Mucosa of descending colon (tissue), 3 donors: Measurements from ENCODE around the gene NELFA. TPM values are rescaled to one million over a fixed set of nuclear protein-coding genes. Genes with fewer than 3 reads are reported as not detected.

ENCODE experiments used
- ATAC-seq: fragments of 200-7000 bp; cut with Tn5 transposase; one replicate; pipeline ENCODE4 v1.9.1; 2020; ENCODE audit warnings: mild to moderate bottlenecking, moderate library complexity
- DNase-seq, 3 donors: peaks; one replicate each; pipeline ENCODE4 v3.0.0-alpha.2; 2020
- H3K36me3 ChIP-seq: fragments of 200-600 bp; one replicate; pipeline ENCODE4 v1.8.0; 2021; ENCODE audit warnings: low read depth, mild to moderate bottlenecking
- H3K4me1 ChIP-seq: fragments of 200-600 bp; one replicate; pipeline ENCODE4 v1.8.0; 2021; ENCODE audit warnings: low read depth, mild to moderate bottlenecking
- H3K4me3 ChIP-seq: fragments of 200-600 bp; one replicate; pipeline ENCODE4 v1.8.0; 2021; ENCODE audit warnings: mild to moderate bottlenecking
- H3K9me3 ChIP-seq: fragments of 200-600 bp; one replicate; pipeline ENCODE4 v1.8.0; 2021; ENCODE audit warnings: mild to moderate bottlenecking
- intact Hi-C, 2 donors: fragments of 100-400 bp; cut with DNase I in 1 of 2; cut with micrococcal nuclease in 1 of 2; formaldehyde crosslinking; loops; one replicate each; pipeline versions ENCODE4 v1.11.0 to v1.11.1; 2022; cut with DNase I, micrococcal nuclease
- total RNA-seq, 3 donors: library from RNA; stranded (reverse); fragmentation: NEBNext Ultra II Directional in 2 of 3; extraction: Animal tissue kit (Norgen Biotek cat#: 25700) in 2 of 3; gene quantifications; one replicate each; pipeline versions ENCODE4 v1.2.1 to v1.2.4, GENCODE V29; 2021 to 2023
- TF ChIP-seq, protein P1 (sequence below): fragments of 200-600 bp; IDR thresholded peaks from one replicate; pipeline ENCODE4 v1.8.0; 2022; ENCODE audit warnings: antibody characterized with exemption, mild to moderate bottlenecking
- donor health status: DM: no; HTN: no; CAD: no; lungs with moderate emphysema.
- donor health status: DM: no; HTN: no; CAD: no.
- donor health status: DM: no; HTN: yes; CAD: no.

NELFA gene
- total RNA-seq, 3 donors from 2014 or later: 31.1 to 34.2 (median 31.5) TPM

DNA sequence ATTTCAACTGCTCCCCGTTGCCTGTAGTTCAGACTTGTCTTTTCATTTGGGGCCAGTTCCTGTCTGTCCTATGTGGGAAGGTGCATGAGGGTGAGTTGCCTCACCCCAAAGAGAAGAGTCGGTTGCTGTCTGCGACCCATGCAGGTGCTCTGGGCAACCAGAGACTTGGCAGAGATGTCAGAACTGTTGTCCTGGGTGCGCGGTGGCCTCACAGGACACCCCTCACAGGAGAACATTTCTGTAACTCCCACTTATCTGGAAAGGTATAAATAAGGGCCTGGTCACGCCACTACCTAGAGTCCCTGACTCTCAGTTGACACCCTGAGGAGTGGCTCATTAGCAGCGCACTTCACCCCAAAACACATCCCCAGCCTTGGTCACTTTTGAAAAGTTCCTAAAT lies 40.6 kb upstream of the NELFA start:
- H3K4me1 ChIP-seq: no peaks in the 10 kb centered on the region
- no peaks in the 10 kb centered on the region for H3K36me3 ChIP-seq
- H3K4me3 ChIP-seq: no peak overlapping the region
- ATAC-seq: no peak
- H3K9me3 ChIP-seq: no peaks in the 10 kb centered on the region
- no peak for DNase-seq
- intact Hi-C loops: no loop called here
- TF ChIP-seq, protein P1, sequence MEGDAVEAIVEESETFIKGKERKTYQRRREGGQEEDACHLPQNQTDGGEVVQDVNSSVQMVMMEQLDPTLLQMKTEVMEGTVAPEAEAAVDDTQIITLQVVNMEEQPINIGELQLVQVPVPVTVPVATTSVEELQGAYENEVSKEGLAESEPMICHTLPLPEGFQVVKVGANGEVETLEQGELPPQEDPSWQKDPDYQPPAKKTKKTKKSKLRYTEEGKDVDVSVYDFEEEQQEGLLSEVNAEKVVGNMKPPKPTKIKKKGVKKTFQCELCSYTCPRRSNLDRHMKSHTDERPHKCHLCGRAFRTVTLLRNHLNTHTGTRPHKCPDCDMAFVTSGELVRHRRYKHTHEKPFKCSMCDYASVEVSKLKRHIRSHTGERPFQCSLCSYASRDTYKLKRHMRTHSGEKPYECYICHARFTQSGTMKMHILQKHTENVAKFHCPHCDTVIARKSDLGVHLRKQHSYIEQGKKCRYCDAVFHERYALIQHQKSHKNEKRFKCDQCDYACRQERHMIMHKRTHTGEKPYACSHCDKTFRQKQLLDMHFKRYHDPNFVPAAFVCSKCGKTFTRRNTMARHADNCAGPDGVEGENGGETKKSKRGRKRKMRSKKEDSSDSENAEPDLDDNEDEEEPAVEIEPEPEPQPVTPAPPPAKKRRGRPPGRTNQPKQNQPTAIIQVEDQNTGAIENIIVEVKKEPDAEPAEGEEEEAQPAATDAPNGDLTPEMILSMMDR: no peak

DNA sequence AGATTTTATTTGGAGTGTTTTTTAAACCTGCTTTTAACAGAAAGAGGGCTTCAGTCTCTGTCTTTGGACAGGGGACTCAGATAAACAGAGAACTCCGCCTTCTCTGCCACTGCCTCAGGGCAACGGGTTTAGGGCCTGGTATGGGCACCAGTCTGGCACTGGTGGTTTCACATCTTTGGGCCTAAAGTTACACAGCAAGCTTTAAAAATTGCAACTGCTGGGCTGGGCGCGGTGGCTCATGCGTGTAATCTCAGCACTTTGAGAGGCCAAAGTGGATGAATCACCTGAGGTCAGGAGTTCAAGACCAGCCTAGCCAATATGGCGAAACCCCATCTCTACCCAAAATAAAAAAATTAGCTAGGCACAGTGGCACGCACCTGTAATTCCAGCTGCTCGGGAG lies 40.1 kb upstream of the NELFA start:
- no peaks in the 10 kb centered on the region for H3K9me3 ChIP-seq
- intact Hi-C loops: no loop called here
- no peak for ATAC-seq
- H3K4me1 ChIP-seq: no peaks in the 10 kb centered on the region
- H3K4me3 ChIP-seq: no peak overlapping the region
- no peak for DNase-seq
- TF ChIP-seq, protein P1: no peak
- H3K36me3 ChIP-seq: no peaks in the 10 kb centered on the region

DNA sequence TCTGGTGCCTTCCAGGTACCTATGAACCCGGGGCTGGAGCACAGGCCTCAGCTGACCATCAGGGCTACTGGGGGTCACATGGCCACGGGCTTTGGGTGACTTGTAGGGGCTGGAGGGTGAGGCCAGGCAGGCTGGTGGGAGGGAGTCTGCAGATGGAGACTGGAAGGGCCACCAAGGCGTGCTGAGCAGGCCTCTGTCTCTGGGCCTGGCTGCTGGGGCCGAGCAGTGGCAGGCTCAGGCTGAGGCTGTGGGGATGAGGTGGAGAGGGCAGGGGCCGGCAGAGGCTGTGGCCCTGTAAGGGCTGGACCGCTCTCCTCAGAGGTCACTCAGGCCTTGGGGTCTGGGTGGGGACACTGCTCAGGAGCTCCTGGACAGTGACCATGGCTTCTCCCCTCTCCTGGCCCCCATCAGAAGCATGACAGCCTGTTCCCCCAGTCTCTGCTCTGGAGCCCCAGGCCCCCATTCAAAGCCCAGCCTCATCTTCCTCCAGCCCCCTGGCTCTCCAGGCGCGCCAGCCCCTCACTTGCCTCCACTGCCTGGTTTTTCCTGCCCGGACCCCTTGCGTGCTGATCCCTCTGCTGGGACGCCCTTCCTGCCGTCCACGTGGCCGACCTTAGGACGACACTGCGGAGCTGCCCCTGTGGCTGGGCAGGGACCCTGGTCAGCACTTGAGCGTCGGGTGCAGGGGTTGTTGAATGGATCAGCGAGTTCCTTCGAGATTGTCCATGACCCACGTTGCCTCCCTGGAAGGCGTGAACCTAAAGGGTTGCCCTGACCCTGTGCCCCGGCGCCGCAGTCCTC lies 39.2 kb upstream of the NELFA start:
- ATAC-seq (no peak), DNase-seq (peak in 1 of 3 donors; percentile 40)
- intact Hi-C loops: no loop called here
- H3K4me1 ChIP-seq: no peaks in the 10 kb centered on the region
- no peaks in the 10 kb centered on the region for H3K9me3 ChIP-seq
- TF ChIP-seq, protein P1: no peak
- H3K4me3 ChIP-seq: no peak overlapping the region
- no peaks in the 10 kb centered on the region for H3K36me3 ChIP-seq

DNA sequence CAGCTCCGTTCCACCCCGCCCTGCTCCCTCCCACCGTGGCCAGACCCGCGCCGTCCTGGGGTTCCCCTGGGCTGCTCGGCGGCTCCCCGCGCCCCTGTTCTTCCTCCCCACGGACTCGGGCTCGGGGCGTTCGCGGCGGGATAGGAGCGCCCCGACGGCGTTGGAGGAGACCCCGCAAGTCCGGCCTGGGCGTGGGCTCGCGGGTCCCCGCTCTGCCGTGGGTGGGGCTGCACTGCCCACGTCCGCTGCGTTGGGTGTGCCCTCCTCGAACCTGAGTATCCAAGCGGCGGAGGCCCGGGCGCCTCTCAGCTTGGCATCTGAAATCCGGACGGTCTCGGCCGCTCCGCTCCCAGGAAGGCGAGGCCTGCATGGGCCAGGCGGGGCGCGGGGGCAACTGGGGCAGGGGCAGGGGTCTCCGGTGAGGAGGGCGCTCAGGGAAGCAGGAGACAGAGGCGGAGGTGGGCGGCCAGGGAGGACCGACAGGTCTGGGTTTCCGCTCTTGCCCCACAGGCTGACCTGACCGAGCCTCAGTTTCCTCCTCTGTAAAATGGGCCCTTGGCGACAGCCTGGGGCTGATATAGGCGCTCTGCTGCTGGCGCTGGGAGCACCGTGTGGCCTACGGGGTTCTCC lies 38.4 kb upstream of the NELFA start:
- H3K9me3 ChIP-seq: no peaks in the 10 kb centered on the region
- no peaks in the 10 kb centered on the region for H3K4me1 ChIP-seq
- no peaks in the 10 kb centered on the region for H3K36me3 ChIP-seq
- DNase-seq: no peak
- TF ChIP-seq, protein P1: no peak
- intact Hi-C loops: no loop called here
- H3K4me3 ChIP-seq: no peak overlapping the region
- no peak for ATAC-seq

DNA sequence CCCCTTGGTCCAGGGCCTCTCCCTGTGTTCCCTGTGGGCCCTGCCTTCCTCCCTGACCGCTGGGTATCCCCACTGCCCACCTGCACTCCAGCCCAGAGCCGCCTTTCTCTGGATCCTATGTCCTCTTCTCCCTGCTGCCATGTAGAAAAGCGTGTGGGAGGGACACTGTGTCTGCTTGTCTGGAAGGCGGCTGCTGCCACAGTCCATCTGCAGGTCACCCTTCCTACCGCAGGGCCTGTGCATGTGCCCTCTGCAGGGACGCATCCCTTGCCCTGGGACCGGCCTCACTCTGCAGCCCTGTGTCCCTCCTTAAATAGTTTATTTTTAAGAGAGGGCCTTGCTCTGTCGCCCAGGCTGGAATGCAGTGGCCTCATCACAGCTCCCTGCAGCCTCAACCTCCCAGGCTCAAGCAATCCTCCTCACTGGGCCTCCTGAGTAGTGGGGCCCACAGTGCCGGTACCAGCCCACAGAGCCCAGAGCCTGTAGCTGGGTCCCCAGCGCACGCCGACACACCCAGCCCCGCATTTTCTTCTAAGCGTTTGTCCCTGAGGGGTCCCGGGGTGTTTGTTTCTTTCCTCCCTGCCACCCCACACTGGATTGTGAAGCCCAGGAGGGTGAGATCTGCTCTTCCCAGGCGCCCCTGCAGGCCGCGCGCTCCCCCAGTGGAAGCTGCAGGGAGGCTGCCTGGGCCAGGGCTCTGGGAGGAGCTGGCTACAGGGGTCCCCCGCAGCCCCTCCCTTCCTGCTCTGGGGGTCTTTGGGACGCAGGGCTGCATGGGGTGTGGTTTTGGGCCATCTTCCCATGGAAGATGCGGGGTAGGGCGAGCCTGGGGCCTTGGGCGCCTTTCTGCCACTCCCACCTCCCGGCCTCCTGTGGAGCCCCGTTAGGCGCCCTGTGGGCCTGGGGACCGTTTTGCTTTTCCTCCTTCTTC lies 37.5 kb upstream of the NELFA start:
- Histone ChIP-seq H3K4me1 (peaks cover under 1% of the 10 kb centered on the region), H3K4me3 (no peak overlapping the region), H3K36me3 (no peaks in the 10 kb centered on the region), H3K9me3 (no peaks in the 10 kb centered on the region)
- TF ChIP-seq, protein P1: no peak
- intact Hi-C loops: no loop called here
- ATAC-seq (no peak), DNase-seq (no peak)
